Activated CD8-positive, alpha-beta T cell treated with anti-CD3 and anti-CD28 coated beads for 36 hours (primary cell): Measurements from ENCODE around the gene CPEB3. TPM values are rescaled to one million over a fixed set of nuclear protein-coding genes. Genes with fewer than 3 reads are reported as not detected.
"Not testable (repeated sequence)": the region's sequence is repeated elsewhere in the genome, so short reads cannot be mapped to it uniquely, and the experiment has no call there.

Experiments used
- ATAC-seq: fragments of 200-7000 bp; cut with Tn5 transposase; one replicate; pipeline ENCODE4 v1.10.0; 2021; ENCODE audit warnings: mild to moderate bottlenecking, moderate library complexity
- CTCF ChIA-PET: fragments of 350-600 bp; sonication (Branson Sonifier 250); formaldehyde crosslinking; loops from one replicate; lab custom pipeline; 2021; ENCODE audit warnings: antibody characterized with exemption; lab: Charles Lee
- POLR2A ChIA-PET: fragments of 350-600 bp; sonication (Branson Sonifier 250); formaldehyde crosslinking; loops from one replicate; lab custom pipeline; 2021; ENCODE audit warnings: antibody characterized with exemption; lab: Charles Lee
- DNase-seq: peaks from one replicate; pipeline ENCODE4 v3.0.0-alpha.2; 2020
- H3K27ac Mint-ChIP-seq: one replicate; pipeline ENCODE4 v1.8.0; 2021; ENCODE audit warnings: mild to moderate bottlenecking, mixed read lengths
- H3K27me3 Mint-ChIP-seq: one replicate; pipeline ENCODE4 v1.8.0; 2021; ENCODE audit warnings: mixed read lengths
- H3K36me3 Mint-ChIP-seq: one replicate; pipeline ENCODE4 v1.8.0; 2021; ENCODE audit warnings: low read depth, mixed read lengths
- H3K4me1 Mint-ChIP-seq: one replicate; pipeline ENCODE4 v1.8.0; 2021; ENCODE audit warnings: low read depth, mixed read lengths
- H3K4me3 Mint-ChIP-seq: one replicate; pipeline ENCODE4 v1.8.0; 2021; ENCODE audit warnings: mild to moderate bottlenecking, moderate library complexity, mixed read lengths
- H3K9me3 Mint-ChIP-seq: one replicate; pipeline ENCODE4 v1.8.0; 2021; ENCODE audit warnings: mixed read lengths
- intact Hi-C: fragments of 100-400 bp; cut with micrococcal nuclease; formaldehyde crosslinking; loops from one replicate; pipeline ENCODE4 v1.10.0; 2022
- total RNA-seq, 2 experiments: library from RNA; stranded (reverse); gene quantifications; one replicate each; pipeline ENCODE4 v1.2.3, GENCODE V29; 2021
- TF ChIP-seq, protein P1 (sequence below): fragments of 200-600 bp; IDR thresholded peaks from one replicate; pipeline ENCODE4 v1.8.0; 2022; ENCODE audit warnings: antibody characterized with exemption, mild to moderate bottlenecking

The CPEB3 gene
- total RNA-seq, 2 experiments from 2014 or later, result 1.8 to 2.2 TPM

DNA sequence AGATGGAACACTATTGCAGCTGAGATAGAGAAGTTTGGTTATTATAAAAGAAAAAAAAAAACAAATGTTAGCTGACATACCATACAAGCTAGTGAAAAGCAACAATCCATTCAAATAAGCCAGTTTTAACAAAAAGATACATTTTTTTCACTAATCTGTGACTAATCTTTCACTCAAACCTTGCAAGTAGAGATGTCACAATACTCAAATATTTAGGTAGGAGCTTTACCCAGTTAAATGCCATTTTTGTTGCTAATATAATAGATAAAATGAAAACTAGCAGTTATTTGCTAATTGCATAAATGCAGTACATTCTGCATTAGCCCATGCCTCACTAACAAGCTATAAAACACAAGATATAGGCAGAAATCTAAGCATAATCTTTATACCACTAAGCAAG lies 243.7 kb downstream of the CPEB3 start:
- Mint-ChIP-seq H3K4me3 (no peak overlapping the region), H3K27me3 (no peaks in the 10 kb centered on the region), H3K36me3 (peaks cover 3% of the 10 kb centered on the region), H3K4me1 (peaks cover 10% of the 10 kb centered on the region), H3K9me3 (peaks cover 1% of the 10 kb centered on the region), H3K27ac (no peak overlapping the region)
- no peak for DNase-seq
- ChIA-PET CTCF (no interaction called here), POLR2A (no interaction called here)
- TF ChIP-seq, protein P1, sequence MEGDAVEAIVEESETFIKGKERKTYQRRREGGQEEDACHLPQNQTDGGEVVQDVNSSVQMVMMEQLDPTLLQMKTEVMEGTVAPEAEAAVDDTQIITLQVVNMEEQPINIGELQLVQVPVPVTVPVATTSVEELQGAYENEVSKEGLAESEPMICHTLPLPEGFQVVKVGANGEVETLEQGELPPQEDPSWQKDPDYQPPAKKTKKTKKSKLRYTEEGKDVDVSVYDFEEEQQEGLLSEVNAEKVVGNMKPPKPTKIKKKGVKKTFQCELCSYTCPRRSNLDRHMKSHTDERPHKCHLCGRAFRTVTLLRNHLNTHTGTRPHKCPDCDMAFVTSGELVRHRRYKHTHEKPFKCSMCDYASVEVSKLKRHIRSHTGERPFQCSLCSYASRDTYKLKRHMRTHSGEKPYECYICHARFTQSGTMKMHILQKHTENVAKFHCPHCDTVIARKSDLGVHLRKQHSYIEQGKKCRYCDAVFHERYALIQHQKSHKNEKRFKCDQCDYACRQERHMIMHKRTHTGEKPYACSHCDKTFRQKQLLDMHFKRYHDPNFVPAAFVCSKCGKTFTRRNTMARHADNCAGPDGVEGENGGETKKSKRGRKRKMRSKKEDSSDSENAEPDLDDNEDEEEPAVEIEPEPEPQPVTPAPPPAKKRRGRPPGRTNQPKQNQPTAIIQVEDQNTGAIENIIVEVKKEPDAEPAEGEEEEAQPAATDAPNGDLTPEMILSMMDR, result no peak
- ATAC-seq, result no peak
- intact Hi-C loops, result no loop called here

DNA sequence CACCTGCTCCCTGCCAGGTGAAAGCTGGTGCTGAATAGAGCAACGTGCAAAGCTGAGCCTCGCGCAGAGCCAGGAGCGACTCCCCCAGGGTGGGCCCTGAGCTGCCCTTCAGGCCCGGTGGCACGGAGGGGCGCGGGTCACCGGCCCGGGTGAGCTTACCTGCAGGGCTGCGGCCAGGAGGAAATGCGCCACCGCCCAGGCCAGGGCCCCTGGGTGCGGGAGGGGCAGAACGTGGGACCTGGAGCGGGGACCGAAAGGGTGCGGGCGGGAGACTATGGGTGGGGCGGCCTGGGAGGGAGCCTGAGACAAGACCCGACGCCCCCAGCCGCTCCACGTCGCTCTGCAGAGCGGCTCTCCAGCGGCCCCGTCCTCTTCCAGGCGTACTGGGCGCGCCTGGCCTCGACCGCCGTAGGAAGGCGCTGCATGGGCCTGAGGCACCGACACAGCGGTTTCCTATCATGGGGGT lies 245.2 kb downstream of the CPEB3 start:
- Mint-ChIP-seq H3K27me3 (no peaks in the 10 kb centered on the region), H3K4me3 (no peak overlapping the region), H3K27ac (no peak overlapping the region), H3K36me3 (peaks cover 3% of the 10 kb centered on the region), H3K9me3 (peaks cover 1% of the 10 kb centered on the region), H3K4me1 (peaks cover 10% of the 10 kb centered on the region)
- DNase-seq, result no peak
- ATAC-seq, result no peak
- POLR2A ChIA-PET, result no interaction called here
- intact Hi-C loops, result no loop called here
- TF ChIP-seq, protein P1, result no peak
- CTCF ChIA-PET, result no interaction called here

GRCh38 chr10:92042541-92042940 lies 248.3 kb downstream of the CPEB3 start:
- H3K27me3 Mint-ChIP-seq, result no peaks in the 10 kb centered on the region
- TF ChIP-seq, protein P1, result no peak
- no peak for ATAC-seq
- ChIA-PET POLR2A (no interaction called here), CTCF (no interaction called here)
- peaks cover 1% of the 10 kb centered on the region for H3K9me3 Mint-ChIP-seq
- intact Hi-C loops, result no loop called here
- no peak for DNase-seq
- H3K4me3 Mint-ChIP-seq, result no peak overlapping the region
- no peaks in the 10 kb centered on the region for H3K4me1 Mint-ChIP-seq
- no peak overlapping the region for H3K27ac Mint-ChIP-seq
- peaks cover 4% of the 10 kb centered on the region for H3K36me3 Mint-ChIP-seq

DNA sequence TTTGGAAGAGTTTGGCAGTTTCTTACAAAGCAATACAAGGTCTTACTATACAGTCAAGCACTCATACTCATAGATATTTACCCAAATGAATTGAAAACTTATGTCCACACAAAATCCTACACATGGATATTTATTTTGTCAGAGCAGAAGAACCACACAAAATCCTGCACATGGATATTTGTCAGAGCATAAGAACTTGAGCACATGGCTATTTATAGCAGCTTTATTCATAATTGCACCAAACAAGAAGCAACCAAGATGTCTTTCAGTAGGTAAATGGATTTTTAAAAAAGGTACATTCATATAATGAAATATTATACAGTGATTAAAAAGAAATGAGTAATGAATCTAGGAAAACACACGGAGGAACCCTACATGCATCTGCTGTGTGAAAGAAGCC lies 251.9 kb downstream of the CPEB3 start:
- H3K9me3 Mint-ChIP-seq, result peaks cover under 1% of the 10 kb centered on the region
- TF ChIP-seq, protein P1, result no peak
- ChIA-PET CTCF (no interaction called here), POLR2A (no interaction called here)
- peaks cover 18% of the 10 kb centered on the region for H3K36me3 Mint-ChIP-seq
- no peak for ATAC-seq
- H3K27ac Mint-ChIP-seq, result no peak overlapping the region
- H3K4me3 Mint-ChIP-seq, result no peak overlapping the region
- no peaks in the 10 kb centered on the region for H3K4me1 Mint-ChIP-seq
- H3K27me3 Mint-ChIP-seq, result no peaks in the 10 kb centered on the region
- intact Hi-C loops, result no loop called here
- DNase-seq, result no peak

DNA sequence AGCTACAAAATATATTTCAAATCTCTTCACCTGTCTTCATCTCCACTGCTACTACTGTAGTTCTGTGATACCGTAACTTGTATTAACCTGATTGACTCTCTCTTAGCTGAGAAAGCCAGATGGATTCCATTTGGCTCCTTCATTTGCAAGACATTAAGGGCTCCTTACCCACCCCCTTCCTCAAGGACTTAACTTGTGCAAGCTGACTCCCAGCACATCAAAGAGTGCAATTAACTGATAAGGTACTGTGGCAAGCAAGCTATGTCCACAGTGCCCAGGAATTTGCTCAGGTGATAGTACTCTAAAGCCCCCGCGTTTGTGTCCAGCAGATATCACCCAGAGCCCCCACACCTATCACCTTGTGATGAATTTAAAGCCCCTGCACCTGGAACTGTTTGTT lies 257.8 kb downstream of the CPEB3 start:
- H3K27me3 Mint-ChIP-seq, H3K4me1 Mint-ChIP-seq, DNase-seq, H3K27ac Mint-ChIP-seq, intact Hi-C loops, CTCF ChIA-PET, H3K9me3 Mint-ChIP-seq, H3K4me3 Mint-ChIP-seq, ATAC-seq, POLR2A ChIA-PET: not testable (repeated sequence)
- peaks cover 46% of the 10 kb centered on the region for H3K36me3 Mint-ChIP-seq

GRCh38 chr10:92031580-92031979 lies 259.3 kb downstream of the CPEB3 start:
- POLR2A ChIA-PET, result no interaction called here
- peaks cover 5% of the 10 kb centered on the region for H3K4me1 Mint-ChIP-seq
- TF ChIP-seq, protein P1, result no peak

More at GRCh38 chr10:92031580-92031979, 259.3 kb downstream of the CPEB3 start:
- no peaks in the 10 kb centered on the region for H3K9me3 Mint-ChIP-seq
- intact Hi-C loops, result no loop called here
- H3K27me3 Mint-ChIP-seq, result no peaks in the 10 kb centered on the region
- H3K4me3 Mint-ChIP-seq, result no peak overlapping the region
- CTCF ChIA-PET, result no interaction called here
- ATAC-seq (no peak), DNase-seq (no peak)
- H3K36me3 Mint-ChIP-seq, result peaks cover 53% of the 10 kb centered on the region
- H3K27ac Mint-ChIP-seq, result no peak overlapping the region
